Prostate gland (tissue), 2 donors: ENCODE data around the gene TSHB. TPM values are rescaled to one million over a fixed set of nuclear protein-coding genes. Genes with fewer than 3 reads are reported as not detected.

Source experiments
- DNase-seq: peaks from one replicate; pipeline ENCODE4 v3.0.0-alpha.2; 2019; ENCODE audit warnings: low spot score
- H3K27ac ChIP-seq, 2 donors: fragments of 200-600 bp; sonication (generic); 2 replicates each; pipeline ENCODE4 v1.5.1; 2017 to 2019
- H3K27me3 ChIP-seq: fragments of 200-600 bp; sonication (generic); replicated peaks from 2 replicates; pipeline ENCODE4 v1.5.1; 2019; ENCODE audit not compliant: insufficient read depth
- H3K36me3 ChIP-seq, 2 donors: fragments of 200-600 bp; sonication (generic); 1 replicate in 1 of 2; 2 replicates in 1 of 2; pipeline versions ENCODE4 v1.5.1 to v1.8.1; 2017 to 2019
- H3K4me1 ChIP-seq: fragments of 200-600 bp; sonication (generic); replicated peaks from 2 replicates; pipeline ENCODE4 v1.5.1; 2019
- H3K4me3 ChIP-seq, 2 donors: fragments of 200-600 bp; sonication (generic); 2 replicates each; pipeline ENCODE4 v1.5.1; 2017 to 2019
- H3K9me3 ChIP-seq: fragments of 200-600 bp; sonication (generic); 2 replicates; pipeline ENCODE4 v1.5.1; 2017
- CTCF ChIP-seq, 4 experiments: fragments of 200-600 bp in 2 of 4; fragments of 450-650 bp in 2 of 4; sonication (generic) in 2 of 4; IDR thresholded peaks; 1 replicate in 3 of 4; 2 replicates in 1 of 4; pipeline ENCODE4 v1.5.1; 2016 to 2019; ENCODE audit warnings: antibody characterized with exemption in 4 of 4, mild to moderate bottlenecking in 2 of 4, moderate library complexity in 2 of 4
- POLR2A ChIP-seq: fragments of 450-650 bp; IDR thresholded peaks from one replicate; pipeline ENCODE4 v1.6.1; 2016; ENCODE audit warnings: antibody characterized with exemption, mild to moderate bottlenecking
- POLR2AphosphoS5 ChIP-seq: sonication (generic); formaldehyde crosslinking; IDR thresholded peaks from one replicate; pipeline ENCODE4 v1.6.1; 2017; ENCODE audit warnings: antibody characterized with exemption
- WGBS: methylation state at CpG from one replicate; pipeline ENCODE4 v1.1.5; 2018; 5-methylcytosine and 5-hydroxymethylcytosine counted together
- intact Hi-C: fragments of 100-400 bp; cut with DNase I; formaldehyde crosslinking; loops from one replicate; pipeline ENCODE4 v1.14.2; 2022
- total RNA-seq, 2 donors: library from RNA; depleted of rRNA; stranded (reverse); fragments of >200 nt; gene quantifications; one replicate each; pipeline ENCODE4 v1.1.0, GENCODE V29; 2016

Gene TSHB
- total RNA-seq, 2 donors from 2014 or later: not detected

DNA sequence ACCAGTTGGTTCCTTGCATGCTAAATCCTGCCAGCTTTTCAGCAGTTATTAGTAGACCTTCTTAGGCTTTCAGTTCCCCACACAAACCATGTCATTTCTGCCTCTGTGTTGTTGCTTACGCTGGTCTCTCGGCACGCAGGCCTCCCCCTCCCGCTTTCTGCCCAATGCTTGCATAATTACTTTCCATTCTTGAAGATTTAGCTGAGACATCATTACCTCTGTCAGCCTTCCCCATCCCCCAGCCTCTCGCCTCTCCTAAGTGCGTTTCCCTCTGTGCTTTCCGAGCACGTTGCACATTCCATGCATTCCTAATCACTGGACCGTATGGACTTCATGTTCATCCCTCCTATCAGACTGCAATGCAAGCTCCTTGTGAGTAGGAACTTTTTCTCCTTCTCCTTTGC is 26.8 kb downstream of the TSHB start:
- Histone ChIP-seq H3K36me3 (no peaks in the 10 kb centered on the region), H3K9me3 (no peaks in the 10 kb centered on the region), H3K4me3 (no peak overlapping the region), H3K27ac (no peak overlapping the region), H3K4me1 (no peaks in the 10 kb centered on the region), H3K27me3 (no peaks in the 10 kb centered on the region)
- no peak for DNase-seq
- TF ChIP-seq CTCF (IDR thresholded peaks at IDR 0.05) (no peak), POLR2AphosphoS5 (no peak)
- intact Hi-C loops: loop anchor here (5.0 kb wide), 1 partner anchor 74 kb away; no protein-coding TSS in a partner anchor
- WGBS: 73% methylated on average over 9 of the region's 9 CpGs

GRCh38 chr1:115057661-115058254 is 28.1 kb downstream of the TSHB start:
- H3K27ac ChIP-seq: no peak overlapping the region

DNA sequence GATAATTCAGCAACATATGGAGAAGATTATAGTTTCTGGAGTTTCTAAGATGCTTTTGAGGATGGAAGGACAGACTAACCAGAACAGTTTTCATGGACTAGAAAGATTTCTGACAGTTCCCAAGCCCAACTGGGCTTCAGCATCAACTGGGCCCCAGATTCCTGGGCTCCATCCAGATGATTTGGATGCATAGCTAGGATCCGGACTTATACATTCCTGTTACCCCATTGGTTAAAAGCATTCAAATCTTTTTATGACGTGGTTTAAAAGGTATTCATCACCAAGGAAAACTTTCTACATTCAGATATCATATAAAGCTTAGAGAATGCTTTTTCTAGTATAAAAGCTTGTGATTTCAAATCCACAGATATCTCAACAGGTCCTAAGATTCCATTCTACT is 29.7 kb downstream of the TSHB start:
- DNase-seq: no peak
- no peaks in the 10 kb centered on the region for H3K36me3 ChIP-seq
- H3K9me3 ChIP-seq: no peaks in the 10 kb centered on the region
- no peak overlapping the region for H3K27ac ChIP-seq
- no peak overlapping the region for H3K4me3 ChIP-seq
- H3K27me3 ChIP-seq: no peaks in the 10 kb centered on the region
- WGBS: 48% methylated on average over 2 of the region's 2 CpGs
- no peaks in the 10 kb centered on the region for H3K4me1 ChIP-seq
- intact Hi-C loops: loop anchor here (5.0 kb wide), 1 partner anchor 77 kb away; no protein-coding TSS in a partner anchor
- TF ChIP-seq POLR2AphosphoS5 (no peak), CTCF (IDR thresholded peaks at IDR 0.05) (no peak), POLR2A (no peak)

More at GRCh38 chr1:115057661-115058254, 28.1 kb downstream of the TSHB start:
- no peak for DNase-seq
- no peak overlapping the region for H3K4me3 ChIP-seq
- no peaks in the 10 kb centered on the region for H3K36me3 ChIP-seq
- intact Hi-C loops: loop anchor here (5.0 kb wide), 1 partner anchor 75 kb away; no protein-coding TSS in a partner anchor
- no peaks in the 10 kb centered on the region for H3K9me3 ChIP-seq
- 56% methylated on average over 6 of the region's 6 CpGs for WGBS
- no peaks in the 10 kb centered on the region for H3K4me1 ChIP-seq
- H3K27me3 ChIP-seq: no peaks in the 10 kb centered on the region
- no peak for TF ChIP-seq CTCF (IDR thresholded peaks at IDR 0.05)
- TF ChIP-seq POLR2A: no peak
- no peak for TF ChIP-seq POLR2AphosphoS5

DNA sequence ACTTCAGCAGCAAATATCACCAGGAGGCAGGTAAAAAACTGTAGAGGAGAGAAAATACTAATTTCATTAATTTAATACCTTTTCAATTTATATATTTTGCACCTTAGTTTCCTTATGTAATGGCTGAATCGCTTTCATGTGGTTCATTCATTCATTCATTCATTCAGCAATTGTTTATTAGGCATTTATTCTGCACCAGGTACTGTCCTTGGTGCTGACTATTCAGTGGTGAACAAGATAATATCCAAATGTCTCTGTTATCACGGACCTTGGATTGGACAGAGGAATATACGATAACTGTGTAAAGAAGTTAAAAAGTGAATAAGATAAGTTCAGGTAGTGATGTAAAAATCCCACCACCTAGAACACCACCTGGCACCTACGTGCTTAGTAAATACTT is 30.9 kb downstream of the TSHB start:
- no peaks in the 10 kb centered on the region for H3K4me1 ChIP-seq
- no peak for DNase-seq
- intact Hi-C loops: no loop called here
- no peak overlapping the region for H3K27ac ChIP-seq
- H3K27me3 ChIP-seq: no peaks in the 10 kb centered on the region
- WGBS: 65% methylated on average over 4 of the region's 4 CpGs
- no peaks in the 10 kb centered on the region for H3K9me3 ChIP-seq
- no peak overlapping the region for H3K4me3 ChIP-seq
- no peaks in the 10 kb centered on the region for H3K36me3 ChIP-seq
- no peak for TF ChIP-seq CTCF (IDR thresholded peaks at IDR 0.05)
- TF ChIP-seq POLR2AphosphoS5: no peak
- no peak for TF ChIP-seq POLR2A

DNA sequence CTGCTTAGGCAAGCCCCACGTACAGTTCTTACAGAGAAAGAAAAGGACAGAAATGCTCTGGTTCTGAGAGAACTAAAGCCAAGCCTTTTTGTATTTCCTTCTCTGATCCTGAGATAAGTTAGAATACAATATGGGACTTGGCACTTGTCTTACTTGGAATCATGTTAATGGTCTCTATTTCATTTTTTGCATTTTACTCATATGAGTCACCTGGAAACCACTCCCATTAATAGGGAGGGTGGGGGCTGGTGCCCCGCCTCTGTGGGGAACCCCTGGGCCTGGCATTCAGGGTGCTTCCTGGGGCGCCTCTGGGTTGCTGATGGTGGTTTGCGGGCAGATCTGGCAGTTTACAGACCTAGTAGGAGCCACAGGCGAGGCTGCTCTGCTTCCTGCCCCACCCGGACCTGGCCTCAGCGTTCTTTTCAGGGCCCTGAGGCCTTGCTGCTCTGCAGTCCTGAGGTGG is 32.9 kb downstream of the TSHB start:
- H3K27ac ChIP-seq: peak overlapping the region; percentile 35 to 51
- 26% methylated on average over 7 of the region's 7 CpGs for WGBS

More for the DNA sequence above, 32.9 kb downstream of the TSHB start:
- Histone ChIP-seq H3K36me3 (no peaks in the 10 kb centered on the region), H3K27me3 (no peaks in the 10 kb centered on the region), H3K4me3 (no peak overlapping the region), H3K4me1 (no peaks in the 10 kb centered on the region), H3K9me3 (no peaks in the 10 kb centered on the region)
- TF ChIP-seq CTCF (IDR thresholded peaks at IDR 0.05): no peak
- TF ChIP-seq POLR2A: no peak
- peak; percentile 68 for TF ChIP-seq POLR2AphosphoS5
- intact Hi-C loops: no loop called here
- peak; percentile 63 for DNase-seq
